HFF-Myc (cell line): ENCODE data around the gene EPN1.
A peak's percentile ranks its signal among the peaks of the same experiment; 100 is the strongest.

ENCODE experiments used
- DNase-seq: peaks from one replicate; pipeline ENCODE4 v3.0.0-alpha.2; 2011; ENCODE audit warnings: low read depth; ENCODE audit errors: extremely low read depth
- H3K4me3 ChIP-seq: replicated peaks from 2 replicates; pipeline ENCODE4 v1.5.1; 2011; ENCODE audit warnings: low read depth, mild to moderate bottlenecking, control low read depth, low read length
- CTCF ChIP-seq: IDR thresholded peaks from 2 replicates; pipeline ENCODE4 v1.5.1; 2012; ENCODE audit warnings: mild to moderate bottlenecking, low read depth, low read length, control low read depth; ENCODE audit errors: missing control alignments

EPN1 gene

GRCh38 chr19:55636723-55637122 is 38.3 kb upstream of the EPN1 start:
- no peak overlapping the region for H3K4me3 ChIP-seq

GRCh38 chr19:55637534-55637933 is 37.5 kb upstream of the EPN1 start:
- H3K4me3 ChIP-seq, result no peak overlapping the region
- no peak for TF ChIP-seq CTCF
- DNase-seq, result no peak

More at GRCh38 chr19:55636723-55637122, 38.3 kb upstream of the EPN1 start:
- TF ChIP-seq CTCF, result no peak
- DNase-seq, result no peak

GRCh38 chr19:55638864-55639359 is 36.1 kb upstream of the EPN1 start:
- peak; percentile 67 for TF ChIP-seq CTCF
- DNase-seq, result no peak
- no peak overlapping the region for H3K4me3 ChIP-seq

GRCh38 chr19:55640043-55640576 is 34.9 kb upstream of the EPN1 start:
- TF ChIP-seq CTCF, result peak; percentile 53
- H3K4me3 ChIP-seq, result peak overlapping the region; percentile 87
- DNase-seq, result no peak

GRCh38 chr19:55640577-55641425 is 34.2 kb upstream of the EPN1 start, which contains the start of gene ZNF580:
Gene ZNF580 (plus strand): TSS chr19:55641002. CDS start chr19:55642509, 1,507 bp downstream.
- DNase-seq, result no peak
- peak within 1 kb of the TSS; percentile 87 for H3K4me3 ChIP-seq
- no peak for TF ChIP-seq CTCF

- no peak for TF ChIP-seq CTCF
- peak overlapping the region; percentile 87 for H3K4me3 ChIP-seq
- no peak for DNase-seq
Measured at GRCh38 chr19:55641426-55642152, 33.4 kb upstream of the EPN1 start.
